Measurements from ENCODE around the gene IRF2BP1.
A peak's percentile ranks its signal among the peaks of the same experiment; 100 is the strongest.
"Not testable (repeated sequence)": the region's sequence is repeated elsewhere in the genome, so short reads cannot be mapped to it uniquely, and the experiment has no call there.

The IRF2BP1 gene

GRCh38 chr19:45901912-45902650 is 16.1 kb upstream of the IRF2BP1 start, which contains the start of gene MYPOP:
Gene MYPOP, minus strand, starts transcription at chr19:45902613. Its CDS starts 840 bp downstream, at chr19:45901773.
- ATAC-seq: no peak

GRCh38 chr19:45901432-45901911 is 15.5 kb upstream of the IRF2BP1 start:
- ATAC-seq: no peak

GRCh38 chr19:45900738-45901431 is 14.9 kb upstream of the IRF2BP1 start:
- no peak for ATAC-seq

- no peak for ATAC-seq
Observed at GRCh38 chr19:45899919-45900589, 14.1 kb upstream of the IRF2BP1 start.

GRCh38 chr19:45899253-45899652 is 13.3 kb upstream of the IRF2BP1 start:
- no peak for ATAC-seq

GRCh38 chr19:45897261-45897812 is 11.4 kb upstream of the IRF2BP1 start:
- no peak for ATAC-seq

- not testable (repeated sequence) for ATAC-seq
Observed at GRCh38 chr19:45895983-45896599, 10.2 kb upstream of the IRF2BP1 start.

GRCh38 chr19:45895519-45895972 is 9.6 kb upstream of the IRF2BP1 start:
- no peak for ATAC-seq

- no peak for ATAC-seq
Observed at GRCh38 chr19:45890877-45891276, 4.9 kb upstream of the IRF2BP1 start.

GRCh38 chr19:45889210-45889885 is 3.4 kb upstream of the IRF2BP1 start:
- ATAC-seq: no peak

- no peak for ATAC-seq
Observed at GRCh38 chr19:45887200-45887710, 1.3 kb upstream of the IRF2BP1 start.

GRCh38 chr19:45886427-45887199 is 672 bp upstream of the IRF2BP1 start:
- ATAC-seq: peak; percentile 77

GRCh38 chr19:45884682-45885555 is 1.0 kb downstream of the IRF2BP1 start:
- ATAC-seq: no peak

GRCh38 chr19:45883881-45884681 is 1.9 kb downstream of the IRF2BP1 start:
- no peak for ATAC-seq

- ATAC-seq: no peak
Observed at GRCh38 chr19:45883586-45883880, 2.4 kb downstream of the IRF2BP1 start.

- ATAC-seq: peak; percentile 16 to 17
Observed at GRCh38 chr19:45882652-45883585, 3.0 kb downstream of the IRF2BP1 start.

- ATAC-seq: no peak
Observed at GRCh38 chr19:45881909-45882528, 3.9 kb downstream of the IRF2BP1 start.

Data from activated CD4-positive, CD25-positive, alpha-beta regulatory T cell treated with anti-CD3 and anti-CD28 coated beads, Interleukin-2, amount 50 U/mL, for 24 hours (primary cell).